Fibroblast of lung (primary cell): Measurements from ENCODE around the gene ARPC5L. TPM values are rescaled to one million over a fixed set of nuclear protein-coding genes. Genes with fewer than 3 reads are reported as not detected.

Experiments
- DNase-seq, 2 donors: peaks; one replicate each; pipeline versions ENCODE4 v3.0.0 to v3.0.0-alpha.2; 2010; ENCODE audit warnings: low read depth in 2 of 2
- H2AFZ ChIP-seq: 2 replicates; pipeline ENCODE4 v1.5.1; 2012; ENCODE audit warnings: low read length, control low read depth, inconsistent platforms
- H3K27ac ChIP-seq: 2 replicates; pipeline ENCODE4 v1.5.1; 2011; ENCODE audit warnings: low read length, control low read depth; ENCODE audit not compliant: insufficient read depth
- H3K27me3 ChIP-seq: 2 replicates; pipeline ENCODE4 v1.5.1; 2011; ENCODE audit warnings: mild to moderate bottlenecking, low read length; ENCODE audit not compliant: control insufficient read depth, insufficient read depth
- H3K36me3 ChIP-seq: 2 replicates; pipeline ENCODE4 v1.5.1; 2011; ENCODE audit warnings: low read length; ENCODE audit not compliant: control insufficient read depth, insufficient read depth
- H3K4me1 ChIP-seq: 2 replicates; pipeline ENCODE4 v1.5.1; 2011; ENCODE audit warnings: low read length; ENCODE audit not compliant: control insufficient read depth, insufficient read depth; ENCODE audit errors: extremely low read depth
- H3K4me2 ChIP-seq: 2 replicates; pipeline ENCODE4 v1.5.1; 2011; ENCODE audit warnings: low read length, control low read depth; ENCODE audit not compliant: insufficient read depth; ENCODE audit errors: extremely low read depth
- H3K4me3 ChIP-seq, 4 experiments: fragments of 200-600 bp in 1 of 4; sonication (generic) in 1 of 4; replicated peaks in 1 of 4; 2 replicates each; pipeline ENCODE4 v1.5.1; 2011 to 2016; ENCODE audit warnings: low read length in 4 of 4, low read depth in 3 of 4, mild to moderate bottlenecking in 3 of 4, control low read depth in 2 of 4, inconsistent platforms in 1 of 4, mixed read lengths in 1 of 4; ENCODE audit not compliant: insufficient read depth in 1 of 4; ENCODE audit errors: control extremely low read depth in 1 of 4
- H3K79me2 ChIP-seq: 2 replicates; pipeline ENCODE4 v1.5.1; 2012; ENCODE audit warnings: mild to moderate bottlenecking, low read length, inconsistent platforms; ENCODE audit not compliant: control insufficient read depth, insufficient read depth
- H3K9ac ChIP-seq: 2 replicates; pipeline ENCODE4 v1.5.1; 2011; ENCODE audit warnings: mild to moderate bottlenecking, low read length, control low read depth; ENCODE audit not compliant: insufficient read depth
- H3K9me3 ChIP-seq: 2 replicates; pipeline ENCODE4 v1.5.1; 2012; ENCODE audit warnings: low read depth, low read length; ENCODE audit not compliant: control insufficient read depth, insufficient read depth
- H4K20me1 ChIP-seq: 2 replicates; pipeline ENCODE4 v1.5.1; 2011; ENCODE audit warnings: low read length; ENCODE audit not compliant: control insufficient read depth, insufficient read depth; ENCODE audit errors: extremely low read depth
- CTCF ChIP-seq, 2 donors: IDR thresholded peaks in 1 of 2; conservative IDR thresholded peaks in 1 of 2; 1 replicate in 1 of 2; 2 replicates in 1 of 2; pipeline ENCODE4 v1.5.1; 2011 to 2012; ENCODE audit warnings: low read length in 2 of 2, control low read depth in 1 of 2, inconsistent platforms in 1 of 2, low read depth in 1 of 2, mild to moderate bottlenecking in 1 of 2
- EZH2 ChIP-seq: IDR thresholded peaks from 2 replicates; pipeline ENCODE4 v1.5.1; 2012; ENCODE audit warnings: low read length, control low read depth, mild to moderate bottlenecking; ENCODE audit errors: missing control alignments
- polyA plus RNA-seq, 2 donors: library from polyadenylated mRNA; depleted of rRNA in 1 of 2; stranded (reverse) in 1 of 2; unstranded in 1 of 2; fragments of >200 nt; gene quantifications; 2 replicates each; pipeline ENCODE4 v1.2.1, GENCODE V29; 2011 to 2012; ENCODE audit warnings: missing spikeins in 1 of 2
- total RNA-seq: library from RNA; depleted of rRNA; stranded (reverse); fragments of >200 nt; gene quantifications from 2 replicates; pipeline ENCODE4 v1.2.1, GENCODE V29; 2014

ARPC5L gene
- total and polyA plus RNA-seq, 2 donors (not counting 1 experiment from before 2014, with no cell fraction given): 13.2 to 48.9 TPM

DNA sequence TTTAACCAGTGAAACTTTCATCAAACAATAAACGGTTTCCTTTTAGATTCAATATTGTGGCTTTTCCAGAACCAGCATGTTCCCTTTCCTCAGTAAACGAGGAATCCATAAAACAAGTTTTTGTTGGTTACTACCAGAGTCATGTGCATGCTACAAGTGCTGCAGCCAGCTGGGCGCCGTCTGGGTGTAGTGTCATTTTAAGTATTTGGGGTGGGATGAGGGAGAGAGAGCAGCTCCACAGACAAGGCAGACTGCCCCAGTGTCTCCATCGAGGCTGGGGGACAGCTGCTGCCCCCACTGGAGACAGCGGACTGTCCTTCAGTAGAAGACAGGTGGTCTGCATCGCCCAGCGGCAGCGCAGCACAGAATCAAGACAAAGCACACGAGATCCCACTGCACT lies 17.3 kb downstream of the ARPC5L start:
- Histone ChIP-seq H3K27me3 (no peaks in the 10 kb centered on the region), H3K4me2 (no peak overlapping the region), H4K20me1 (no peaks in the 10 kb centered on the region), H3K27ac (no peak overlapping the region), H3K9ac (no peak overlapping the region), H3K79me2 (peaks cover 18% of the 10 kb centered on the region), H3K4me1 (no peaks in the 10 kb centered on the region), H3K9me3 (no peaks in the 10 kb centered on the region), H3K36me3 (peaks cover 26% of the 10 kb centered on the region), H2AFZ (no peak overlapping the region), H3K4me3 (no peak overlapping the region)
- no peak for TF ChIP-seq EZH2
- no peak for TF ChIP-seq CTCF (conservative IDR thresholded peaks at IDR 0.05 in 1 of 2, IDR thresholded peaks at IDR 0.05 in 1 of 2; ENCODE audit: low read depth in 1 of 2, low read length in 2 of 2)
- no peak for DNase-seq

DNA sequence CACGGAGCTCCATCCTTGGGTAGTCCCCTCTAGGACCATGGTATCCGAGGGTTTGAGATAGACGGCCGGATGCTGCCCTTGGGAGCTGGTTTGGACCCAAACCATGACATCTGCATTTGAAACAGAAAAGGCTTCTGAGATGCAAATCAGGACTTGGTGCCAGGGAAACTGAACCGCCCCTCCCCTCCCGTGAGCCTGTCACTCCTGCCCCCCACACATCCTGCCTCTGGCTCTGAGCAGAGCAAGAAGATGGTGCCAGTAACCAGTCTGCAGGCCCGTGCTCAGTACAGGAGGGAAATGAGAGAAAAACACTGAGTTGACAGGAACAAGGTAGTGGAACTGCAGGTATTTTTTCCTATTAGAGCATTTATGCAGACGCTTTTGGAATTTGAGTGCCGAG lies 18.6 kb downstream of the ARPC5L start:
- no peak for DNase-seq
- Histone ChIP-seq H3K27me3 (no peaks in the 10 kb centered on the region), H3K4me2 (no peak overlapping the region), H3K79me2 (peaks cover 7% of the 10 kb centered on the region), H2AFZ (no peak overlapping the region), H3K4me1 (no peaks in the 10 kb centered on the region), H4K20me1 (no peaks in the 10 kb centered on the region), H3K9me3 (no peaks in the 10 kb centered on the region), H3K27ac (no peak overlapping the region), H3K9ac (no peak overlapping the region), H3K4me3 (no peak overlapping the region), H3K36me3 (peaks cover 19% of the 10 kb centered on the region)
- no peak for TF ChIP-seq CTCF (conservative IDR thresholded peaks at IDR 0.05 in 1 of 2, IDR thresholded peaks at IDR 0.05 in 1 of 2; ENCODE audit: low read depth in 1 of 2, low read length in 2 of 2)
- TF ChIP-seq EZH2: no peak

DNA sequence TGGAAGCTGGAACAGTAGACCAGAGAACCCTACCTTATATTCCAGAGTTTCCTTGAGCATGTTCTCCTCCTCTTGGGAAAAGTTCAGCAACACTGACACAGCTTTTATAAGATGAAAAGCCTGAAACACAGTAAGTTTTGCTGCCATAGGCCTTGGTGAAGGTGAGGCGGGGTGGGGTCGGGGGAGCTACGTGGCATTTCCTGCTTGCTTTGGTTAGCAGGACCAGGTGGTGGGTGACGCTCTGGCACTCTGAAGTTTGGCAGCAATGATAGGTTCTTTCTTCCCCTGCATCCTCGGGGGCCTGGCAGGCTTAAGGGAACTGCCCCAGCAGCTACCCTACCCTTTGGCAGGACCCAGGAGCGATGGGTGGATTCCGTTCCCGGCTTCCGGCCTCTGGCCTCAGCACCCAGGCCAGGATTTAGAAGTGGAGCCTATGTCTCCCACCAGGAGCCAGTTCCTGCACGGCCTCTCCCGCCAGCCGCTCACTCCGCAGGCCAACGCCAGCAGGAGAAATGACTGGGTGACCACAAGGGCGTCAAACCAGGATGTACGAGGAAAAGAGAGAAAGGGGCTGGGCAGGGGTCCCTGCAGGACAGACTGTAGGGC lies 19.3 kb downstream of the ARPC5L start:
- no peak for DNase-seq
- TF ChIP-seq CTCF (conservative IDR thresholded peaks at IDR 0.05 in 1 of 2, IDR thresholded peaks at IDR 0.05 in 1 of 2; ENCODE audit: low read depth in 1 of 2, low read length in 2 of 2) (no peak), EZH2 (no peak)
- no peak overlapping the region for H3K9ac ChIP-seq
- peaks cover 16% of the 10 kb centered on the region for H3K36me3 ChIP-seq
- H4K20me1 ChIP-seq: no peaks in the 10 kb centered on the region
- no peak overlapping the region for H3K4me2 ChIP-seq
- no peaks in the 10 kb centered on the region for H3K4me1 ChIP-seq
- no peak overlapping the region for H3K4me3 ChIP-seq
- H3K9me3 ChIP-seq: no peaks in the 10 kb centered on the region
- H3K79me2 ChIP-seq: peaks cover 3% of the 10 kb centered on the region
- no peaks in the 10 kb centered on the region for H3K27me3 ChIP-seq
- no peak overlapping the region for H2AFZ ChIP-seq
- no peak overlapping the region for H3K27ac ChIP-seq
